Hippocampal formation (tissue), 2 donors: ENCODE results near the gene TCAP.

Source experiments
- DNase-seq, 2 donors: peaks; one replicate each; lab custom pipeline; 2025; lab: John Stamatoyannopoulos, UW

Gene TCAP

DNA sequence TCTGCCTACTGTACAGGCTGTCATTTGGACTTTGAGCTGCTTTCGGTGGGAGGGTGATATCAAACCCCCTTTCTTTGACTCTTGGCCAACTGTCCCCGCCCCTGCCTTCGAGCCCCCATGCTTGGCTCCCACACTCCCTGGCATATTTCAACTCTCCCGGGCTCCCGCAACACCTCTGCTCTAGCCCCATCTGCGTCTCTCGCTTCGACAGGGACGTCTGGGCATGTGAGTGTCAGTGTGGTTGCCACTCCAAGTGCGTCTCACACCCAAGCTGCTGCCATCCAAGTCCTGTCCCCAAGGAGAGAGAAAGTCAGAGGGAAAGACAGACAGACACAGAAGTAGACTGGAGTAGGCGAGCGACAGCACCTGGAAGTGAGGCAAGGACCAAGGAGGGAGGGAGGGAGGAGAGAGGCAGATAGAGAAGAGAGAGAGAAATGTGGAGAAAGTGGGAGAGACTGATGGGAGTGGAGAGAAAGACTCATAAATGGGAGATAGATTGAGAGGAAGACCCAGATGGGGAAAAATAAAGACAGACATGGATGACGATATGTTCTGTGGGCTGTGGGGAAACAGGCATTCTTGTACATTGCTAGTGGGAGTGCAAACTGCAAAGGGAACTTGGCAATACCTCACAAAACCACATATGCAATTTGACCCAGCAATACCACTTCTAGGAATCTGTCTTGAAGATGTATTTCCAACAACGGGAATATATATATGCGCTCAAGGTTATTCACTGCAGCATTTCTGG lies 16.4 kb upstream of the TCAP start:
- DNase-seq = no peak

DNA sequence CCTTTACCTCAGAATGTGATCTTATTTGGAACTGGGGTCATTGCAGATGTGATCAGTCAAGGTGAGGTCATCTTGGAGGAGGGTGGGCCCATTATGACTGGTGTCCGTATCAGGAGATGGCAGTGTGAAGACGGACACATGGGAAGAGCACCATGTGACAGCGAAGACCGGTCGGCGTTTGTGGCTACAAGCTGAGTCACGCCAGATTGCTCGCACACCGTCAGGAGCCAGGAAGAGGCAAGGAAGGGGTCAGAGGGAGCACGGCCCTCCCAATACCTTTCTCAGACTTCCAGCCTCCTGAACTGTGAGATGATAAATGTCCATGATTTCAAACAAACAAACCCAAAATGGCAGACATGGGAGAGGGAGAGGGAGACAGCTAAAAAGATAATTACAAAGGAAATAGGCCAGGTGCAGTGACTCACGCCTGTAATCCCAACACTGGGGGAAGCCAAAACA lies 15.0 kb upstream of the TCAP start:
- no peak for DNase-seq

DNA sequence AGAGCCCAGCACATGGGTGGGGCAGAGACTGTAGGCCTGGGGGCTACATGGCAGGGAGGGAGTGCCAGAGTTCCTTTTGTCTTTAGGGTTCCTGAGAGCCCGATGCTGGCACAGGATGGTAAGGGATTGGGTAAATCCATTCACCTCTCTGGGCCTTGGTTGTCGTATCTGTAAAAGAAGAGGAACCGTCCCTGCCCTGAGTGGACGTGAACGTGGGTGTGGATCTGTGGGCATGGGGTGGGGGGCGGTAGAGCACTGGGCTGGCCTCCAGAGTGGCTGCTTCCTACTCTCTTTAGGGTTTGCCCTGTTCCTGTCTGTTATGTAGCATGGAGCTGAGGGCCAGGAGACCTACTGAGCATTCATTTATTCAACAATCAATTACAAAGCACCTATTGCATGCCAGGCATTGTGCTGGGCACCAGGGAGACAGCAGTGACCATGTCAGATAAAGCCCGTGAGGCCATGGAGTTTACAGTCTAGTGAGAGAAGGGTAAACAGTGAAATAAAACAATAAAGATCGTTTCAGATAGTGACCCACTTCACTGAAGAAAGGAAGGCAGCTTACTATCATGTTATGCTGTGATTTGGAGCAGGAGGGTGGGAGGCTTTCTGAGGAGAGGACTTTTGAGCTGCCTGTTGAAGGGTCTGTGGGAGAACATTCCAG lies 13.1 kb upstream of the TCAP start:
- no peak for DNase-seq

DNA sequence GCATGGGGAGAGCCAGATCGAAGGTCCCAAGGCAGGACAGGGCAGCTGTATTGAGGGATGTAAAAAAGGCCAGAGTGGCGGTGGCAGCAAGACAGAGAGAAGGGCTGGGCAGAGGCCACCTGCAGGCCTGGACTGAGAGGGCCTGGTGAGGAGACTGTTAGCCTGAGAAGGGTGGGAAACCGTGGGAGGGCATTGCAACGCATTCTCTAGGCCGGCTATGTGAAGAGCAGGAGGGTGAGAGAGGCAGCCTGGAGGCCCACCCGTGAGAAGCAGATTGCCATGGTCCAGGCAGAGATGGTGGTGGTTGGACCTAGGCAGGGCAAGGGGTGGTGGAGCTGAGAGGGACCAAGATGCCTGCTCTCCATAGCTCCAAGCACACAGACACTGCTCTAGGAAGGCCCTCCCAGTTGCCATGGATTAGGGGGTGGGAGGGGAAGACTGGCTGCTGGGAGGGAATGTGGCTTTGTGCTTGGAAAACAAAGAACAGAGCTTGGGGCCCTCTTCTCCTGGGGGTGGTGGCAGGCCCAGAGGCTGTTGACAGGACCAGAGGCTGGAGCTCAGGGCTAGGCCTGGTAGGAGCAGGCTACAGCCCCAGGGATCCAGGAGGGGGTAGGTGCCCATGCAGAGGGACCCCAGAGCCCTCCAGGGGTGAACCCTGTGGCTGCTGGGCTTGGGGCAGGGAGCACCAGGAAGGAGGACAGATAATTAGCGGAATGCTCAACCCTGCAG lies 12.4 kb upstream of the TCAP start:
- DNase-seq = peak; percentile 60 to 79

GRCh38 chr17:39653316-39653661 lies 11.9 kb upstream of the TCAP start:
- no peak for DNase-seq

- peak in 1 of 2 donors; percentile 42 for DNase-seq
Observed at GRCh38 chr17:39653662-39654331, 11.4 kb upstream of the TCAP start.

DNA sequence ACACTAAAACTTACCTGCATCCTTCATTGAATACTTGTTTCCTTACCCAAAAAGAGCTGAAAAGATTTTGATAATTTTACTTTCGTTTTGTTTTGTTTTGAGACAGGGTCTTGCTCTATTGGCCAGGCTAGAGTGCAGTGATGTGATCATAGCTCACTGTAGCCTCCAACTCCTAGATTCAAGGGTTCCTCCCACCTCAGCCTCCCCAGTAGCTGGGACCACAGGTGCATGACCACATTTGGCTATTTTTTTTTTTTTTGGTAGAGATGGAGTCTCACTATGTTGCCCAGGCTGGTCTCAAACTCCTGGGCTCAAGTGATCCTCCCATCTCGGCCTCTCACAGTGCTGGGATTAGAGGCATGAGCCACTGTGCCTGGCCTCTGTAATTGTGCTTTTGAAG lies 10.0 kb upstream of the TCAP start:
- no peak for DNase-seq

- DNase-seq = no peak
Observed at GRCh38 chr17:39658346-39658745, 6.8 kb upstream of the TCAP start.

GRCh38 chr17:39658760-39659159 lies 6.4 kb upstream of the TCAP start:
- no peak for DNase-seq

GRCh38 chr17:39659279-39660010 lies 5.7 kb upstream of the TCAP start:
- no peak for DNase-seq

- DNase-seq = no peak
Observed at GRCh38 chr17:39660011-39660360, 5.2 kb upstream of the TCAP start.

DNA sequence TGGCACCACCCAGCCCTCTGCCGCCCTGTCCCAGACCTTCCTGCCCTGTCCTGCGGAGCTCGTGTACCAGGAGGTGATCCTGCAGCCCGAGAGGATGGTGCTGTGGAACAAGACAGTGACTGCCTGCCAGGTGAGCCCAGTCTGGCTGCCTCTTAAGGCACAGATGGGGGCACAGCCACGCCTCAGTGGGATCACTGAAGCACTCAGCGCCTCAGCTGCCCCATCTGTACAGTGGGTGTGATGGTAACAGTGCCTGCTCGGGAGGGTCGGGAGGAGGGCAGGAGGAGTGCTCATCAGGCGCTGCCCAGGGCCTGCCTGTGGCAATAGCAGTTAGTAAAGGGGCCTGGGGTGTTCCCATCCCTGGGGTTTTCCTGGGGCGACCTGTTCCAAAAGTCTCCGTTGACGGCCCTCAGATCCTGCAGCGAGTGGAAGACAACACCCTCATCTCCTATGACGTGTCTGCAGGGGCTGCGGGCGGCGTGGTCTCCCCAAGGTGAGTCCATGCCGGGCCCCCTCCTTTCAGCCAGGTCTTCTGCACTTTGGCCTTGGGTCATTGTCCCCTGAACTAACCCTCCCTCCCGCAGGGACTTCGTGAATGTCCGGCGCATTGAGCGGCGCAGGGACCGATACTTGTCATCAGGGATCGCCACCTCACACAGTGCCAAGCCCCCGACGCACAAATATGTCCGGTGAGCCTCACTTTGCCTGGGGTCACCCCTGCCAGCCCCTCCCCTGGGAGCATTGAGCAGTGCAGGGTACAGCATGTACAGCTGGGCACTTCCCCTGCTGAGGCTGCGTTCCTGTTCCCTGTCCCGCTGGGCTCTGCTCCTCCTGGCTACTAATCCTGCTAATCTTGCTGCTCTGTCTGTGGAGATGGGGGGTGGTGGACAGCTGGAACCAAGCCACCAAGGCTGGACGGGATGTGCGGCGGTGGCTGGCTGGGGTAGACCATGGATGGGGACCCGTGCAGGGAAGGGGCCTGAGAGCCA lies 4.5 kb upstream of the TCAP start:
- no peak for DNase-seq

- no peak for DNase-seq
Observed at GRCh38 chr17:39661744-39662541, 3.2 kb upstream of the TCAP start.

DNA sequence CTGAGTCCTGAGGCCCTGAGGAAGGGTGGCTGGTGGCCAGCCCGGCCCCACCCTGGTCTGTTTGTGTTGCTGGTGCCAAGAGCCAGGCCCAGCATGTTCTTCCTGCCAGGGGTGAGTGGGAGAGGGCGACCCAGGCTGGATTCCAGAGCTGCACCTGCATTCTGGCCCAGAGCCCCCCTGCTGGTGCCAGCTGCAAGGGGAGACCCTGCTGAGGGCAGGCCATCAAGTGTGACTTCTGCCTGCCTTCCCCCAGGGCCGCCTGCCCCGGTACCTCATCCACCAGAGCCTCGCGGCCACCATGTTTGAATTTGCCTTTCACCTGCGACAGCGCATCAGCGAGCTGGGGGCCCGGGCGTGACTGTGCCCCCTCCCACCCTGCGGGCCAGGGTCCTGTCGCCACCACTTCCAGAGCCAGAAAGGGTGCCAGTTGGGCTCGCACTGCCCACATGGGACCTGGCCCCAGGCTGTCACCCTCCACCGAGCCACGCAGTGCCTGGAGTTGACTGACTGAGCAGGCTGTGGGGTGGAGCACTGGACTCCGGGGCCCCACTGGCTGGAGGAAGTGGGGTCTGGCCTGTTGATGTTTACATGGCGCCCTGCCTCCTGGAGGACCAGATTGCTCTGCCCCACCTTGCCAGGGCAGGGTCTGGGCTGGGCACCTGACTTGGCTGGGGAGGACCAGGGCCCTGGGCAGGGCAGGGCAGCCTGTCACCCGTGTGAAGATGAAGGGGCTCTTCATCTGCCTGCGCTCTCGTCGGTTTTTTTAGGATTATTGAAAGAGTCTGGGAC lies 2.4 kb upstream of the TCAP start:
- no peak for DNase-seq

GRCh38 chr17:39663340-39663687 lies 1.8 kb upstream of the TCAP start:
- DNase-seq = no peak

GRCh38 chr17:39663688-39664580 lies 1.2 kb upstream of the TCAP start:
- DNase-seq = no peak

GRCh38 chr17:39665642-39666224 lies 584 bp downstream of the TCAP start:
- no peak for DNase-seq

GRCh38 chr17:39666231-39666600 lies 1.1 kb downstream of the TCAP start:
- DNase-seq = no peak
